IPS-NIHi11 (cell line): ENCODE results near the gene DYRK1A.

Source experiments
- DNase-seq: peaks from one replicate; pipeline ENCODE4 v3.0.0; 2012; ENCODE audit warnings: mixed read lengths, low spot score

Gene DYRK1A

GRCh38 chr21:37419228-37419906, 52.8 kb downstream of the DYRK1A start:
- no peak for DNase-seq

GRCh38 chr21:37421306-37421705, 54.7 kb downstream of the DYRK1A start:
- no peak for DNase-seq

- no peak for DNase-seq
Observed at GRCh38 chr21:37422382-37422781, 55.8 kb downstream of the DYRK1A start.

DNA sequence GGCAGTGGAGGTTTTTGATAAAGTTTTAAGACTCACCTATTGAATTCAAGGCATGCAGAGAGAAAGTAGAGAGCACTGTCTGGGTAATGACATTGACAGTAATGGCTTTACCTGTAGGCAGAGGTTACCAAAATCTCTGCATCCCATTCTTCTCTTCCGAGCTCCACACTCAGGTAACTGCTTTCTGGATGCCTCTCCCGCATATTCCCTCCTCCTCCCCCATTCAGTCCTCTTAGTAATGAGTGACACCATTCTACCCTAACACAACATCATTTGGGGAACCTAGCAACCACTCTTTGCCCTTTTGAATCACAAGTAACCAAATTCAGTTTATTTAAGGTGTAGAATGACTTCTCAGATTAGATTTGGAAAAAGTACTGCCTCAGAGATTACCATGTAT, 56.5 kb downstream of the DYRK1A start:
- DNase-seq = no peak

GRCh38 chr21:37424396-37424795, 57.8 kb downstream of the DYRK1A start:
- DNase-seq = no peak

DNA sequence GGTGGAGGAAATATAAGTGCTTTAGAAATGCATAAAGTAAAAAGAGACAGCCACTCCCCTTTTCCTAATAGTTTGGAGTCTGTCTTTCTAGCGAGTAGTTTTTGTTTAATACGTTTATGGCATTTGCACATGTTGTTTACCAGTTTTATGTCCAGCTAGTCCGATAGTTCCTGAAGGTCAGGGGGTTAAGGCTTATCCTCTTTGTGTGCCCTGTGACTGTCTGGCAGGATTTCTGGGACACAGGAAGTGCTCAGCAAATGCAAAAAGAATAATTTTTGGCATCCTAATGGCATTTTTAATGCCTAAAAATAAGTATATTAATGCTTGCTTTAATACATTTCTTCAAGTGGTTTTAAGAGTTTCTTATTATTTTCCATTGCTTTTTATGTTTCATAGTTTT, 58.4 kb downstream of the DYRK1A start:
- DNase-seq = no peak

DNA sequence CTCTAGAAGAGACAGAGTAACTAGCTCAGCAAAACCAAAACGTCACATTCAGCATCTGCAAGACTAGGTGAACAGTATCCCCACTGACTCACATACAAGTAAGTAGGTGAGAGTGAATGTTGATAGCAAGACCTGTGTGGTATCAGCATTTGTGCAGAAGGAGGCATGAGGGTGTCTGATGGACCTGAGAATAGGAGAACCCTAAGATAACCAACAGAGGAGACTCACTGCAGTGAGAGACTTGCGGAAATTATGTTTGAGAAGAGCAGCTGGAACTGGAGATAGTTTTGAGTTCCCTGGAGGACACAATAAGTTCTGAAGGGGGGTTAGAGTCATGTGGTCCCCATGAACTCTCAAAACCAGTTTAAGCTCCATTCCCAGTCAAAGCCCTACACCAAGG, 59.1 kb downstream of the DYRK1A start:
- DNase-seq = no peak

DNA sequence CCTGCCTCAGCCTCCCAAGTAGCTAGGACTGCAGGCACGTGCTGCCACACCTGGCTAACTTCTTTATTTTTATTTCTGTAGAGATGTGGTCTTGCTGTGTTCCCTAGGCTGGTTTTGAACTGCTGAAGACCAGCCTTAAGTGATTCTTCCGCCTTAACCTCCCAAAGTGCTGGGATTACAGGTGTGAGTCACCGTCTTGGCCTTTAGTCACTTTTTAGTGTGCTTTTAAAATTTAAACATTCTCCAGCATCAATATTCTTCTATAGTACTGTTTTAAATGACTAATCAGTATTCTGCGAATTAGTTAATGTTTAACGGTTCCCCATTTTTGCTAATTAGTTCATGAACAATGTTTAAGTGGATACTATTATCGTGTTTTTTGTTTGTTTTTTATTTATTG, 60.6 kb downstream of the DYRK1A start:
- no peak for DNase-seq

GRCh38 chr21:37429356-37429755, 62.8 kb downstream of the DYRK1A start:
- no peak for DNase-seq

- DNase-seq = no peak
Observed at GRCh38 chr21:37430184-37430821, 63.7 kb downstream of the DYRK1A start.

DNA sequence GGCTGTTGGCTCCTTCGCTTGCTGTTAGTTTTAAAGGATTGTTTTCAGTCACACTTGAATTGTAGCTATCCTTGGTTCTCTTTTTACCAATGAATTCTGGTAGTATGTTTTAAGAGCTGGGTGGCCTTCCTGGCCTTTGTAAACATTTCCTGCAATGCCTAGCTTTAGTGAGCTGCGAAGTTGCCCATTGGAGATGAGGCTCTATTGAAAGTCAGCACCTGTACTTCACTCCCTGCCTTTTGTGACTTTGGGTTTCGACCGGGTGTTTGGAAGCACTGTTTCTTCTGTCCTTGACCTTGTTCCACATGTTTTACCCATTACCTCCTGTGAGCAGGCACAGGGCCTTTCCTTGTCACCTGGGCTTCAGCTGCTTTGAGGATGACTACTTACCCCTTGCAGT, 64.7 kb downstream of the DYRK1A start:
- DNase-seq = no peak

DNA sequence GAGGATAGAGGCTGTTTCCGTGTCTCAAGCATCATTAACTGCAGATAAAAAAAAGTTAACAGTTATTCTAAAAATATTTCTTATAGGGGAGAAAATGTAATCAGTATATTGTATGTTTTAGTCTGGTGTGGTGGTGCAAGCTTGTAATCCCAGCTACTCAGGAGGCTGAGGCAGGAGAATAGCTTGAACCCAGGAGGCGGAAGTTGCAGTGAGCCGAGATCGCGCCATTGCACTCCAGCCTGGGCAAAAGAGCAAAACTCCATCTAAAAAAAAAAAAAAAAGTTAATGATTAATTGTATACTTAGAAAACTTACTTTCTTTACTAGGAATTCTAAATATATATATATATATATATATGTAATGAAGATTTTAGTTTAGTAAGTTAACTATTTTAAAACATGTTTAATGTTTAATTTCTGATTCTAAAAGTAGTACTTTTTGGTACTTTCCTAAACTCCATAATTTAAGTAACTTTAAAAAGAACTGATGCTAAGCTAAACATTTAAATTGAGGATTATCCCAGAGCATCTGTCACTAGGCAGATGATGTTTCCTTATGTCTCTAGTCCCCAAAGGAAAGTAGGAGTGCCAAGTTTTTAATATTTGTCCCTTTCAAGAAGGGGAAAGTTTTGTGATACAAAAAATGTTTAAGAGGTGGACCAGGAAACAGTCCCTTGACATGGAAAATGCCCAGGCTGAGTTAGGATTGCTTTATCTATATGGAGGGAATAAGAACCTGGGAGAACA, 66.3 kb downstream of the DYRK1A start:
- no peak for DNase-seq

GRCh38 chr21:37433456-37433840, 66.9 kb downstream of the DYRK1A start:
- no peak for DNase-seq

GRCh38 chr21:37435120-37435519, 68.5 kb downstream of the DYRK1A start:
- peak; percentile 85 for DNase-seq

DNA sequence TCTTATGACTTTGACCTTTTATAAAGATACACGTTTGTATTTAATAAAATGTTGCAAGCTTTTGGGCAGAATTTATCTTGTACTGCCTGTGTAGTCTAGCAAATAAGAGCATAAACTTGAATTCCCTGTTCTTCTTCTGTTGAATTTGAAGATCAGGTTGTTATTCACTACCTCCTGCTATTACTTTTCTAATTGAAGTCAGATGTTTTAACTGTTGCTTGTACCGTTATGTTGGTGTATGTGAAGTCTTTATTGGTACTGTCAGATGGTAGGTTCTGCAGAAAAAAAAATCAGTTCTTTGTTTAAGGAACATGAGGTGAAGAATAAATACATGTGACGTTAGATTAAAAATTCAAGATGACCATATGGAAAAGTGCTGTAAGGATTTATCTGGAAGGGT, 69.1 kb downstream of the DYRK1A start:
- DNase-seq = no peak

- DNase-seq = no peak
Observed at GRCh38 chr21:37436174-37436573, 69.6 kb downstream of the DYRK1A start.

DNA sequence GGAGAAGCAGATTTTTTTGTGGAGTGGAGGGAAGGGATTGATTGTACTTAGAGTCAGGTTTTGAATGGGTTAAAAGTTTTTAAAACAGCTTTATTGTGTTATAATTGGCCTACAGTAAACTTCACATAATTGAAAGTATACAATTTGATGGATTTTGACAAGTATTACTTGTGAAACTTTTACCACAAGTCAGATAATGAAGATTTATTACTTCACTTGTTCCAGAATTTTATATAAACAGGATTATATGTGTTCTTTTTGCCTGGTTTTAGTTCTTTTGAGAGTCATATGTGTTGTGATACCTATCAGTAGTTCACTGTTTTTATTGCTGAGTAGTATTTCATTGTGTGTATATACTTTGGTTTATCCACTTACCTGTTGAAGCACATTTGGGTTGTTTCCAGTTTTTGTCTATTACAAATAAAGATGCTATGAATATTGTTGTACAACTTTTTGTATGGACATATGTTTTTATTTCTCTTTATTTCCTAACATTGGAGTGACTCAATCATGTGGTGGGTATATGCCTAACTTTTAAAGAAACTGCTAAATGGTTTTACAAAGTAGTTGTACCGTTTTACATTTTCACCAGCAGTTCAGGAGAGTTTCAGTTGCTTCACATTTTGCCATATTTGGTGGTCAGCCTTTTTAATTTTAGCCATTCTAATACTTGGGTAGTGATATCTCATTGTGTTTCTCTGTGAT, 71.0 kb downstream of the DYRK1A start:
- DNase-seq = no peak

DNA sequence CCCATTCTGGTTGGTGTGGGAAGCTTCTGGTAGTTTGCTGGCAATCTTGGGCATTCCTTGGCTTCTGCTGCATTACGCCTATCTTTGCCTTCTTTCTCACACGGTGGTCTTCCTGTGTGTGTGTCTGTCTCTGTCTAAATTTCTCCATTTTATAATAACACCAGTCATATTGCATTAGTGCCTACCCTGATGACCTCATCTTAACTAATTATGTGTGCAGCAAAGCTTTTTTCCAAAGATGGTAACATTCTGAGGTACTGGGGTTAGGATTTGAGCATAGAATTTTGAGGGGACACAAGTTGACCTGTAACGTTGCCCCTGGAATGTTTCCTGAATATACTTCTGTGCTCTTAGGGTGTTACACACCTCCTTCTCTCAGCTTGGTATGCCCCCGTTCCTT, 77.1 kb downstream of the DYRK1A start:
- DNase-seq = no peak

- no peak for DNase-seq
Observed at GRCh38 chr21:37445228-37445627, 78.7 kb downstream of the DYRK1A start.

GRCh38 chr21:37446552-37446951, 80.0 kb downstream of the DYRK1A start:
- DNase-seq = no peak

- DNase-seq = no peak
Observed at GRCh38 chr21:37447288-37447936, 80.8 kb downstream of the DYRK1A start.

DNA sequence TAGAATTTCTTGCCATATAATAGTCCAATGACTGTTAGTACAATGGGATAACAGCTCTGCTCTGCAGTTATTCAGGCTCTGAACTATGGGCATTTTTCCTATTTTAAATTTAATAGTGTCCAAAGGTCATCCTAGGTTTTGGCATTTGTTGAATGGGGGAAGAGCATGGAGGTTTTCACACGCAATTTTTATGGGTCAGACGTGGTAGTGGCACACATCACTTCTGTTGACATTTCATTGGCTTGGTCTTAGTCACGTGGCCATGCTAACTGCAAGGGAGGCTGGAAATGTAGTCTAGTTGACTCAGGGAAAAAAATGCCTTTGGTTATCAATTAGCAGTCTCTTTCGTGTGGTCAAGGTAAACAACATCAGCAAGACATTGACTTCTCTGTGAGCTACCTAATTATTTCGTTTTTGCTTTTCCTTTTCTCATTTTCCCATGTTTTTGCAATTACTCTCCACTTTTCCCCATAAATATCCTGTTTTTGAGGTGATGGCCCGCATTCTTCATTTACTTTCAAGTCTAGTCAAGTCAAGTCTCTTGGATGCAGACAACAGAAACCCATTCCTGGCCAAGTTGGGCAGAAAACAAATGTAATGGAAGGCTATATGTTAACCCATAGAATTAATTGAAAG, 82.8 kb downstream of the DYRK1A start:
- no peak for DNase-seq
